PC-9 (cell line): ENCODE data around the gene CAMKMT.

Experiments
- CTCF ChIP-seq: fragments of 200-600 bp; sonication (generic); conservative IDR thresholded peaks from 2 replicates; pipeline ENCODE4 v1.6.1; 2017; ENCODE audit warnings: mixed run types, antibody characterized with exemption, mild to moderate bottlenecking, moderate library complexity
- EZH2 ChIP-seq: fragments of 200-600 bp; sonication (generic); IDR thresholded peaks from 2 replicates; pipeline ENCODE4 v1.8.0; 2017; ENCODE audit warnings: antibody characterized with exemption, low read depth

DNA sequence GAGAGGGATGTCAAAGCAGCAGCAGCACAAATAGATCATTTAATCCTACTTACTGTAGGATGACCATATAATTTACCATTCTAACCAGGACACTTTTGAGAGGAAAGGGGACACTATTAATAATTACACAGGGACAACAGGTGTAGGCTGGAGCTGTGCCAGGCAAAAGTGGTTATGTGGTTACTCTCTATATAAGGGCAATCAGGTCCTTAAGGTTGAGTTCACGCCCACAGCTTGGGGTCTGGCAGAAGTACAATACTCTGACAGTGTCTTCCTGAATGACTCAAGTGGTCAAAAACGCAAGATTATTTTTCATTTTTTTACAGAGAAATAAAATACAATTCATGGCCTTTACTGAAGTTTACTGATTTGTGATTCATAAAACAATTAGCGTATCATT, 3.2 kb upstream of the CAMKMT start:
- TF ChIP-seq CTCF: no peak
- TF ChIP-seq EZH2: no peak
